HEK293 (cell line): Measurements from ENCODE around the gene GPR158.
"Not testable (repeated sequence)": the region's sequence is repeated elsewhere in the genome, so short reads cannot be mapped to it uniquely, and the experiment has no call there.

Source experiments
- CTCF ChIA-PET: fragments of 350-600 bp; formaldehyde crosslinking; extraction: SDS; loops from one replicate; lab custom pipeline; 2021; ENCODE audit warnings: antibody characterized with exemption; lab: Yijun Ruan, JAX
- POLR2A ChIA-PET: fragments of 300-600 bp; formaldehyde crosslinking; extraction: SDS; loops from one replicate; lab custom pipeline; 2020; ENCODE audit warnings: antibody characterized with exemption, inconsistent platforms; lab: Yijun Ruan, JAX
- H3K27ac ChIP-seq: fragments of 200-500 bp; sonication (Bioruptor generic); 2 replicates; pipeline ENCODE4 v1.5.1; 2014; ENCODE audit warnings: low read depth, low read length, control low read depth, inconsistent platforms; ENCODE audit errors: extremely low read depth
- H3K36me3 ChIP-seq, 2 experiments: fragments of 200-500 bp in 1 of 2; sonication (Bioruptor generic) in 1 of 2; 1 replicate in 1 of 2; 2 replicates in 1 of 2; pipeline ENCODE4 v1.5.1; 2014 to 2017; ENCODE audit warnings: inconsistent platforms in 2 of 2, low read length in 2 of 2; ENCODE audit not compliant: control insufficient read depth in 2 of 2, insufficient read depth in 1 of 2
- H3K4me1 ChIP-seq: fragments of 200-500 bp; sonication (Bioruptor generic); 2 replicates; pipeline ENCODE4 v1.5.1; 2014; ENCODE audit warnings: mild to moderate bottlenecking, low read length, inconsistent platforms; ENCODE audit not compliant: control insufficient read depth, insufficient read depth
- H3K4me3 ChIP-seq: 2 replicates; pipeline ENCODE4 v1.5.1; 2011; ENCODE audit warnings: low read depth, mild to moderate bottlenecking, control low read depth, low read length, moderate library complexity
- H3K9me3 ChIP-seq: fragments of 200-500 bp; sonication (Bioruptor generic); 2 replicates; pipeline ENCODE4 v1.5.1; 2014; ENCODE audit warnings: low read depth, low read length, inconsistent platforms; ENCODE audit not compliant: control insufficient read depth, insufficient read depth
- GLI2 ChIP-seq: fragments of 450-650 bp; formaldehyde crosslinking; IDR thresholded peaks from 2 replicates; pipeline ENCODE4; 2017; ENCODE audit warnings: missing biosample characterization, missing genetic modification characterization, low read depth, borderline replicate concordance
- SALL2 ChIP-seq: fragments of 450-650 bp; formaldehyde crosslinking; IDR thresholded peaks from 2 replicates; pipeline ENCODE4 v1.5.0; 2017; ENCODE audit warnings: missing biosample characterization, mild to moderate bottlenecking, missing genetic modification characterization, borderline replicate concordance
- YY1 ChIP-seq: fragments of 450-650 bp; formaldehyde crosslinking; IDR thresholded peaks from 2 replicates; pipeline ENCODE4 v1.5.1; 2018; ENCODE audit warnings: missing biosample characterization, missing genetic modification characterization
- ZBTB20 ChIP-seq: fragments of 450-650 bp; formaldehyde crosslinking; IDR thresholded peaks from 2 replicates; pipeline ENCODE4 v1.5.1; 2016; ENCODE audit warnings: missing biosample characterization, missing genetic modification characterization
- ZBTB21 ChIP-seq: fragments of 450-650 bp; formaldehyde crosslinking; IDR thresholded peaks from 2 replicates; pipeline ENCODE4 v1.5.1; 2017; ENCODE audit warnings: missing biosample characterization, missing genetic modification characterization
- ZBTB7A ChIP-seq: fragments of 450-650 bp; formaldehyde crosslinking; IDR thresholded peaks from 2 replicates; pipeline ENCODE4 v1.5.1; 2016; ENCODE audit warnings: low read depth, missing biosample characterization, missing genetic modification characterization
- ZFP69B ChIP-seq: fragments of 450-650 bp; formaldehyde crosslinking; IDR thresholded peaks from 2 replicates; pipeline ENCODE4 v1.5.1; 2016; ENCODE audit warnings: missing biosample characterization, missing genetic modification characterization
- ZNF132 ChIP-seq: fragments of 450-650 bp; formaldehyde crosslinking; IDR thresholded peaks from 2 replicates; pipeline ENCODE4 v1.5.1; 2017; ENCODE audit warnings: missing biosample characterization, missing genetic modification characterization, borderline replicate concordance
- ZNF138 ChIP-seq: fragments of 450-650 bp; formaldehyde crosslinking; IDR thresholded peaks from 2 replicates; pipeline ENCODE4 v1.5.1; 2016; ENCODE audit warnings: missing biosample characterization, missing genetic modification characterization, borderline replicate concordance
- ZNF140 ChIP-seq: fragments of 450-650 bp; formaldehyde crosslinking; IDR thresholded peaks from 2 replicates; pipeline ENCODE4 v1.5.1; 2016; ENCODE audit warnings: missing biosample characterization, missing genetic modification characterization
- ZNF18 ChIP-seq: fragments of 450-650 bp; formaldehyde crosslinking; IDR thresholded peaks from 2 replicates; pipeline ENCODE4 v1.5.1; 2016; ENCODE audit warnings: missing biosample characterization, missing genetic modification characterization
- ZNF26 ChIP-seq: fragments of 450-650 bp; formaldehyde crosslinking; IDR thresholded peaks from 2 replicates; pipeline ENCODE4 v1.5.1; 2016; ENCODE audit warnings: missing biosample characterization, missing genetic modification characterization
- ZNF274 ChIP-seq, 2 experiments: fragments of 200-500 bp in 1 of 2; fragments of 450-650 bp in 1 of 2; sonication (Bioruptor generic) in 1 of 2; formaldehyde crosslinking in 1 of 2; IDR thresholded peaks; 2 replicates each; pipeline versions ENCODE4 v1.5.1 to v1.6.1; 2014 to 2016; ENCODE audit warnings: borderline replicate concordance in 1 of 2, inconsistent platforms in 1 of 2, low read length in 1 of 2, missing biosample characterization in 1 of 2, missing genetic modification characterization in 1 of 2
- ZNF292 ChIP-seq: fragments of 450-650 bp; formaldehyde crosslinking; IDR thresholded peaks from 2 replicates; pipeline ENCODE4 v1.5.1; 2016; ENCODE audit warnings: low read depth, missing biosample characterization, missing genetic modification characterization, borderline replicate concordance
- ZNF311 ChIP-seq: fragments of 450-650 bp; formaldehyde crosslinking; IDR thresholded peaks from 2 replicates; pipeline ENCODE4 v1.5.1; 2017; ENCODE audit warnings: missing biosample characterization, missing genetic modification characterization, borderline replicate concordance
- ZNF391 ChIP-seq: fragments of 450-650 bp; formaldehyde crosslinking; IDR thresholded peaks from 2 replicates; pipeline ENCODE4 v1.5.1; 2016; ENCODE audit warnings: low read depth, missing biosample characterization, missing genetic modification characterization, borderline replicate concordance
- ZNF433 ChIP-seq: fragments of 450-650 bp; formaldehyde crosslinking; IDR thresholded peaks from 2 replicates; pipeline ENCODE4 v1.5.1; 2016; ENCODE audit warnings: missing biosample characterization, missing genetic modification characterization, low read depth
- ZNF529 ChIP-seq: fragments of 450-650 bp; formaldehyde crosslinking; IDR thresholded peaks from 2 replicates; pipeline ENCODE4 v1.5.1; 2017; ENCODE audit warnings: missing genetic modification characterization, missing biosample characterization; ENCODE audit not compliant: insufficient replicate concordance
- ZNF704 ChIP-seq: fragments of 450-650 bp; formaldehyde crosslinking; IDR thresholded peaks from 2 replicates; pipeline ENCODE4 v1.5.1; 2016; ENCODE audit warnings: missing biosample characterization, missing genetic modification characterization
- ZNF747 ChIP-seq: fragments of 450-650 bp; formaldehyde crosslinking; IDR thresholded peaks from 2 replicates; pipeline ENCODE4 v1.5.1; 2016; ENCODE audit warnings: missing biosample characterization, missing genetic modification characterization
- TF ChIP-seq, protein P1 (sequence below): fragments of 450-650 bp; formaldehyde crosslinking; IDR thresholded peaks from 2 replicates; pipeline ENCODE4 v1.5.1; 2016; ENCODE audit warnings: missing biosample characterization, missing genetic modification characterization

Gene GPR158

DNA sequence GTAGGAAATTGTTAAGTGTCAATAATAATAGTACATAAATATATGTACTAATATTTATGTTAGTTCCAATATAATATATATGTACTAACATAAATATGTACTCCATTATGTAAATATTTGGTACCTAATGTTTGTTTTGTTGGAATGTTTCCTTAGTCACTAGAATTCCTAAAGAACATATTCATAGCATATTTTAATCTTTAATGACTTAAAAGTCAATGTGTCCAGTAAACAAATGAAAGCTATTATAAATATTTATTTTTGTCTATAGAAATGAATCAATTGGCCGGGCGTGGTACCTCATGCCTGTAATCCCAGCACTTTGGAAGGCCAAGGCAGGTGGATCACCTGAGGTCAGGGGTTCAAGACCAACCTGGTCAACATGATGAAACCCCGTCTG is 153.6 kb downstream of the GPR158 start:
- H3K4me1 ChIP-seq: no peaks in the 10 kb centered on the region
- ChIA-PET POLR2A (no interaction called here), CTCF (no interaction called here)
- H3K36me3 ChIP-seq: no peaks in the 10 kb centered on the region
- TF ChIP-seq ZNF292 (tag by site-specific recombination) (no peak), ZNF311 (tag by site-specific recombination) (no peak), ZNF26 (tag by site-specific recombination) (no peak), ZNF747 (tag by site-specific recombination) (no peak)
- no peak overlapping the region for H3K27ac ChIP-seq
- H3K9me3 ChIP-seq: no peaks in the 10 kb centered on the region
- H3K4me3 ChIP-seq: no peak overlapping the region

- H3K36me3 ChIP-seq, CTCF ChIA-PET: not testable (repeated sequence)
Observed at GRCh38 chr10:25329587-25329986, 154.8 kb downstream of the GPR158 start.

DNA sequence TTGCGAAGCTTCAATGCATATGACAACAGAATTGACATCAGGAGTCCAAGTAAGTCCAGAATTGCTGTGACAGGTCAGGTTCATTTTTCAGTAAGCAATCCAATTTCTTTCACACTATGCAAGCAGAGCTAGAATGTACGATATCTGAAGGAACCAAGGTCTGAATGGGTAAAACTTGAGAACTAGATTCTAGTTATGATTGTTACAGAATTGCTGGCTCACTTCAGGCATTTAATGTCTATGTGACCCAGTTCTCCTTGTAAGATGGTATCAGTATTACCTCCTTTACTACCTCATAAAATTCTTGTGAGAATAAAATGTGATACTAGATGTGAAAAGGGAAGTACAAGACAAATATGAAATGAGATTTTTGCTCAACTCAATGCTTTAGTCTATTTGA is 159.6 kb downstream of the GPR158 start:
- TF ChIP-seq ZBTB7A (tag by site-specific recombination) (no peak), ZBTB20 (tag by site-specific recombination) (no peak), ZBTB21 (tag by site-specific recombination) (no peak), ZNF132 (no peak), ZNF138 (tag by site-specific recombination) (no peak), ZFP69B (tag by site-specific recombination) (no peak), ZNF704 (tag by site-specific recombination) (no peak), ZNF529 (no peak), SALL2 (no peak), ZNF274 (IDR thresholded peaks at IDR 0.05; ENCODE audit: low read length) (no peak), ZNF274 (tag by site-specific recombination; IDR thresholded peaks at IDR 0.05; ENCODE audit: borderline replicate concordance) (no peak), YY1 (no peak), GLI2 (no peak), ZNF140 (tag by site-specific recombination) (no peak), ZNF391 (tag by site-specific recombination) (no peak), ZNF433 (no peak), ZNF18 (tag by site-specific recombination) (no peak)
- TF ChIP-seq, protein P1, sequence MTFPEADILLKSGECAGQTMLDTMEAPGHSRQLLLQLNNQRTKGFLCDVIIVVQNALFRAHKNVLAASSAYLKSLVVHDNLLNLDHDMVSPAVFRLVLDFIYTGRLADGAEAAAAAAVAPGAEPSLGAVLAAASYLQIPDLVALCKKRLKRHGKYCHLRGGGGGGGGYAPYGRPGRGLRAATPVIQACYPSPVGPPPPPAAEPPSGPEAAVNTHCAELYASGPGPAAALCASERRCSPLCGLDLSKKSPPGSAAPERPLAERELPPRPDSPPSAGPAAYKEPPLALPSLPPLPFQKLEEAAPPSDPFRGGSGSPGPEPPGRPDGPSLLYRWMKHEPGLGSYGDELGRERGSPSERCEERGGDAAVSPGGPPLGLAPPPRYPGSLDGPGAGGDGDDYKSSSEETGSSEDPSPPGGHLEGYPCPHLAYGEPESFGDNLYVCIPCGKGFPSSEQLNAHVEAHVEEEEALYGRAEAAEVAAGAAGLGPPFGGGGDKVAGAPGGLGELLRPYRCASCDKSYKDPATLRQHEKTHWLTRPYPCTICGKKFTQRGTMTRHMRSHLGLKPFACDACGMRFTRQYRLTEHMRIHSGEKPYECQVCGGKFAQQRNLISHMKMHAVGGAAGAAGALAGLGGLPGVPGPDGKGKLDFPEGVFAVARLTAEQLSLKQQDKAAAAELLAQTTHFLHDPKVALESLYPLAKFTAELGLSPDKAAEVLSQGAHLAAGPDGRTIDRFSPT (tag by site-specific recombination): no peak
- Histone ChIP-seq H3K27ac (no peak overlapping the region), H3K4me3 (no peak overlapping the region), H3K4me1 (no peaks in the 10 kb centered on the region), H3K36me3 (no peaks in the 10 kb centered on the region), H3K9me3 (no peaks in the 10 kb centered on the region)
- POLR2A ChIA-PET: no interaction called here
- CTCF ChIA-PET: interaction anchor here (0.6 kb wide), 1 partner anchor 11 kb away, joined by 4 read pairs; no protein-coding TSS in a partner anchor

More at GRCh38 chr10:25329587-25329986, 154.8 kb downstream of the GPR158 start:
- H3K27ac ChIP-seq, H3K4me1 ChIP-seq, H3K4me3 ChIP-seq, POLR2A ChIA-PET, H3K9me3 ChIP-seq: not testable (repeated sequence)
